Measurements from ENCODE around the gene CAND2. TPM values are rescaled to one million over a fixed set of nuclear protein-coding genes. Genes with fewer than 3 reads are reported as not detected.

The CAND2 gene
- total and polyA plus RNA-seq, 2 of the 8 experiments (the other 6 are each of a cell fraction or from before 2014, with no cell fraction given) = 8.7 TPM

DNA sequence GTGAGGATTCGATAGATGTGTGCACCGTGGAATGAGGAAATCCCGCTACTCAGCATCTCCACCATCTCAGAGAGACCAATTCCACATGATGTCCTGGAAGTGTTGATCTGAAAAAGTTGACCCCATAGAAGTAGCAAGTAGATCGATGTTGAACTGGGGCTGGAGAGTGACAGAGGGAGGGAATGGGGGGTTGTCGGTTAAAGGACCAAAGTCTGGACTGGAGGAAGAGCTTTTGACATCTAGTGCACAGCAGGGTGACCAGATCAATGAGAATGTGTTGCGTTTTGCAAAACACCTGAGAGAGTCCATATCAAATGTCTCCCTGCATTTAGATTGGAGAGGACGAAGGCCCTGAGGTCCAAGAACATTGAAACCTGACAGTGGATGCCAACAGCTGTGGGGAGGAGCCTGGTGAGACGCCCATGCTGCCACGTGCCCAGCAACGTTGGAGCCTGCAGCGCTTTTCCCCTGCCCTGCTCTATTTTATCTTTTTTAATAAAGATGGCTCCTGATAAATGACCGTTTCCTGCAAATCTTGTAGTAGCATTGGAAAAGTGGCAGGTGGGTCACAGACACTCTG, 75.0 kb downstream of the CAND2 start:
- WGBS, 2 experiments (ENCODE audit: extremely low coverage in 1 of 2, insufficient coverage in 1 of 2, insufficient read length in 1 of 2, insufficient replicate concordance in 2 of 2, low coverage in 1 of 2, low lambda C conversion rate in 2 of 2, missing lambda C conversion rate in 1 of 2) = 89% methylated on average over 12 of the region's 12 CpGs; no CpG with 5 or more reads in 1 of the 2 experiments
- no peak overlapping the region for H3K56ac ChIP-seq (replicated peaks; ENCODE audit: insufficient read length, low read depth, low read length)
- CTCF ChIA-PET (ENCODE audit: partially characterized antibody) = interaction anchor here (1.3 to 21.3 kb wide), 4 partner anchors 9 to 78 kb away, joined by 4 to 353 read pairs (median 6); no protein-coding TSS in a partner anchor

More for the DNA sequence above, 75.0 kb downstream of the CAND2 start:
- Histone ChIP-seq H4K5ac (ENCODE audit: insufficient read length, low read depth, low read length) (no peak overlapping the region), H2BK5ac (ENCODE audit: low read depth, low read length) (no peak overlapping the region), H3K9me3 (ENCODE audit: insufficient read depth in 2 of 2, low read depth in 1 of 2, low read length in 1 of 2) (no peaks in the 10 kb centered on the region), H4K91ac (replicated peaks; ENCODE audit: insufficient read length, low read length) (no peak overlapping the region), H3K79me2 (ENCODE audit: control insufficient read depth in 1 of 2, insufficient read depth in 2 of 2, low read length in 2 of 2) (no peaks in the 10 kb centered on the region), H3K27me3 (replicated peaks in 1 of 4; ENCODE audit: control insufficient read depth in 3 of 4, extremely low read depth in 1 of 4, insufficient read depth in 3 of 4, low read length in 3 of 4) (peaks cover 0 to 20% (median 5%) of the 10 kb centered on the region in 4 experiments; a peak in 3 of 7 replicates), H2BK120ac (replicated peaks; ENCODE audit: low read depth, low read length) (no peak overlapping the region), H3K23ac (ENCODE audit: insufficient read length) (no peak overlapping the region), H2AFZ (ENCODE audit: low read length) (no peak overlapping the region), H3K4ac (replicated peaks; ENCODE audit: insufficient read length, low read depth, low read length) (no peak overlapping the region), H3K23me2 (ENCODE audit: low read depth, low read length) (peaks cover 4% of the 10 kb centered on the region; the same call in 1 of the 2 replicates), H4K20me1 (replicated peaks in 1 of 2; ENCODE audit: control insufficient read depth in 1 of 2, insufficient read depth in 2 of 2, low read length in 2 of 2) (peaks cover 0 to 2% of the 10 kb centered on the region in 2 experiments), H2BK15ac (ENCODE audit: low read length) (no peak overlapping the region), H3K4me1 (replicated peaks in 1 of 4; ENCODE audit: control insufficient read depth in 3 of 4, insufficient read depth in 4 of 4, low read length in 3 of 4) (peaks cover 0 to 3% (median 2%) of the 10 kb centered on the region in 4 experiments; a peak in 5 of 7 replicates), H3K27ac (ENCODE audit: low read depth, low read length) (no peak overlapping the region), H4K8ac (ENCODE audit: extremely low read depth, insufficient read depth, low read length) (no peak overlapping the region), H3K9ac (replicated peaks in 1 of 4; ENCODE audit: extremely low read depth in 1 of 4, low read depth in 3 of 4, low read length in 3 of 4) (no peak overlapping the region), H2BK12ac (ENCODE audit: low read depth, low read length) (no peak overlapping the region), H3K14ac (ENCODE audit: insufficient read length) (no peak overlapping the region), H3K18ac (ENCODE audit: extremely low read depth, low read length) (no peak overlapping the region), H3K36me3 (ENCODE audit: control insufficient read depth in 2 of 4, insufficient read depth in 4 of 4, low read length in 3 of 4) (no peaks in the 10 kb centered on the region), H2BK20ac (ENCODE audit: low read length) (no peak overlapping the region), H3K4me3 (ENCODE audit: extremely low read depth in 1 of 4, insufficient read depth in 2 of 4, low read depth in 3 of 4, low read length in 4 of 4) (no peak overlapping the region), H3K4me2 (ENCODE audit: insufficient read depth in 1 of 2, low read depth in 2 of 2, low read length in 2 of 2) (no peak overlapping the region), H2AK5ac (ENCODE audit: low read depth, low read length) (no peak overlapping the region), H3K79me1 (ENCODE audit: low read depth, low read length) (no peaks in the 10 kb centered on the region)
- no peak for FAIRE-seq
- TF ChIP-seq KDM5A (IDR thresholded peaks at IDR 0.05; ENCODE audit: low read length) (no peak), MAFK (IDR thresholded peaks at IDR 0.05; ENCODE audit: low read depth, low read length) (no peak), POLR2AphosphoS5 (IDR thresholded peaks at IDR 0.05; ENCODE audit: low read depth, low read length) (no peak), CEBPB (IDR thresholded peaks at IDR 0.05; ENCODE audit: low read depth, low read length) (no peak), POU5F1 (IDR thresholded peaks at IDR 0.05; ENCODE audit: low read depth, low read length) (no peak), SAP30 (IDR thresholded peaks at IDR 0.05; ENCODE audit: insufficient read depth, insufficient replicate concordance, low read length) (no peak), PHF8 (conservative IDR thresholded peaks at IDR 0.05; ENCODE audit: low read depth, low read length) (no peak), JUND (IDR thresholded peaks at IDR 0.05; ENCODE audit: low read length) (no peak), TCF12 (IDR thresholded peaks at IDR 0.05; ENCODE audit: low read depth, low read length) (no peak)
- TF ChIP-seq, protein P1, sequence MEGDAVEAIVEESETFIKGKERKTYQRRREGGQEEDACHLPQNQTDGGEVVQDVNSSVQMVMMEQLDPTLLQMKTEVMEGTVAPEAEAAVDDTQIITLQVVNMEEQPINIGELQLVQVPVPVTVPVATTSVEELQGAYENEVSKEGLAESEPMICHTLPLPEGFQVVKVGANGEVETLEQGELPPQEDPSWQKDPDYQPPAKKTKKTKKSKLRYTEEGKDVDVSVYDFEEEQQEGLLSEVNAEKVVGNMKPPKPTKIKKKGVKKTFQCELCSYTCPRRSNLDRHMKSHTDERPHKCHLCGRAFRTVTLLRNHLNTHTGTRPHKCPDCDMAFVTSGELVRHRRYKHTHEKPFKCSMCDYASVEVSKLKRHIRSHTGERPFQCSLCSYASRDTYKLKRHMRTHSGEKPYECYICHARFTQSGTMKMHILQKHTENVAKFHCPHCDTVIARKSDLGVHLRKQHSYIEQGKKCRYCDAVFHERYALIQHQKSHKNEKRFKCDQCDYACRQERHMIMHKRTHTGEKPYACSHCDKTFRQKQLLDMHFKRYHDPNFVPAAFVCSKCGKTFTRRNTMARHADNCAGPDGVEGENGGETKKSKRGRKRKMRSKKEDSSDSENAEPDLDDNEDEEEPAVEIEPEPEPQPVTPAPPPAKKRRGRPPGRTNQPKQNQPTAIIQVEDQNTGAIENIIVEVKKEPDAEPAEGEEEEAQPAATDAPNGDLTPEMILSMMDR (IDR thresholded peaks at IDR 0.05; ENCODE audit: control extremely low read depth in 1 of 3, insufficient read depth in 1 of 3, low read depth in 1 of 3, low read length in 3 of 3) = no peak
- POLR2A ChIA-PET (ENCODE audit: partially characterized antibody) = interaction anchor here (22.9 kb wide), 1 partner anchor 34 kb away, joined by 314 read pairs; the partner anchor contains the start of gene RPL32
- no peak for DNase-seq (ENCODE audit: low read depth in 1 of 2, low spot score in 2 of 2)

All from H1 (cell line).